Uterus (tissue), 4 donors: Measurements from ENCODE around the gene CPPED1. TPM values are rescaled to one million over a fixed set of nuclear protein-coding genes. Genes with fewer than 3 reads are reported as not detected.
"Not testable (repeated sequence)": the region's sequence is repeated elsewhere in the genome, so short reads cannot be mapped to it uniquely, and the experiment has no call there.

Experiments used
- DNase-seq, 2 donors: peaks; one replicate each; pipeline ENCODE4 v3.0.0-alpha.2; 2019 to 2020
- H3K27ac ChIP-seq, 2 donors: fragments of 200-600 bp; sonication (generic); 1 replicate in 1 of 2; 2 replicates in 1 of 2; pipeline ENCODE4 v1.5.1; 2016 to 2018
- H3K27me3 ChIP-seq, 2 donors: fragments of 200-600 bp; sonication (generic); one replicate each; pipeline ENCODE4 v1.5.1; 2018 to 2019; ENCODE audit warnings: control low read depth in 1 of 2
- H3K36me3 ChIP-seq, 2 donors: fragments of 200-600 bp; sonication (generic); one replicate each; pipeline ENCODE4 v1.5.1; 2019; ENCODE audit warnings: control low read depth in 1 of 2
- H3K4me1 ChIP-seq, 2 donors: fragments of 200-600 bp; sonication (generic); one replicate each; pipeline ENCODE4 v1.5.1; 2018 to 2019; ENCODE audit warnings: control low read depth in 1 of 2
- H3K4me3 ChIP-seq, 2 donors: fragments of 200-600 bp; sonication (generic); 1 replicate in 1 of 2; 2 replicates in 1 of 2; pipeline ENCODE4 v1.5.1; 2018 to 2019; ENCODE audit warnings: mild to moderate bottlenecking in 1 of 2
- H3K9me3 ChIP-seq, 2 donors: fragments of 200-600 bp; sonication (generic); one replicate each; pipeline ENCODE4 v1.5.1; 2019; ENCODE audit warnings: control low read depth in 1 of 2
- POLR2A ChIP-seq, 2 donors: fragments of 450-650 bp; IDR thresholded peaks; one replicate each; pipeline ENCODE4 v1.6.1; 2016; ENCODE audit warnings: antibody characterized with exemption in 2 of 2, mild to moderate bottlenecking in 1 of 2, moderate library complexity in 1 of 2
- intact Hi-C: fragments of 100-400 bp; cut with DNase I; formaldehyde crosslinking; loops from one replicate; pipeline ENCODE4 v1.15.1; 2023; ENCODE audit warnings: low total_unique reads
- total RNA-seq, 4 donors: library from RNA; depleted of rRNA in 3 of 4; stranded (reverse); fragments of >200 nt in 3 of 4; gene quantifications; one replicate each; pipeline versions ENCODE4 v1.1.0 to v1.2.4, GENCODE V29; 2014 to 2023
- TF ChIP-seq, protein P1 (sequence below), 4 experiments: fragments of 200-600 bp in 2 of 4; fragments of 450-650 bp in 2 of 4; sonication (generic) in 2 of 4; IDR thresholded peaks; one replicate each; pipeline ENCODE4 v1.5.1; 2016 to 2019; ENCODE audit warnings: antibody characterized with exemption in 4 of 4, mild to moderate bottlenecking in 2 of 4, moderate library complexity in 1 of 4
- donor health status: DM: yes; HTN: yes; CAD: no.

CPPED1 gene
- total RNA-seq, 4 donors from 2014 or later: 1.5 to 9.2 (median 5.5) TPM

- intact Hi-C loops: no loop called here
- Histone ChIP-seq H3K27ac (no peak overlapping the region), H3K27me3 (no peaks in the 10 kb centered on the region), H3K4me3 (no peak overlapping the region), H3K36me3 (no peaks in the 10 kb centered on the region), H3K4me1 (no peaks in the 10 kb centered on the region), H3K9me3 (no peaks in the 10 kb centered on the region)
- TF ChIP-seq, protein P1, sequence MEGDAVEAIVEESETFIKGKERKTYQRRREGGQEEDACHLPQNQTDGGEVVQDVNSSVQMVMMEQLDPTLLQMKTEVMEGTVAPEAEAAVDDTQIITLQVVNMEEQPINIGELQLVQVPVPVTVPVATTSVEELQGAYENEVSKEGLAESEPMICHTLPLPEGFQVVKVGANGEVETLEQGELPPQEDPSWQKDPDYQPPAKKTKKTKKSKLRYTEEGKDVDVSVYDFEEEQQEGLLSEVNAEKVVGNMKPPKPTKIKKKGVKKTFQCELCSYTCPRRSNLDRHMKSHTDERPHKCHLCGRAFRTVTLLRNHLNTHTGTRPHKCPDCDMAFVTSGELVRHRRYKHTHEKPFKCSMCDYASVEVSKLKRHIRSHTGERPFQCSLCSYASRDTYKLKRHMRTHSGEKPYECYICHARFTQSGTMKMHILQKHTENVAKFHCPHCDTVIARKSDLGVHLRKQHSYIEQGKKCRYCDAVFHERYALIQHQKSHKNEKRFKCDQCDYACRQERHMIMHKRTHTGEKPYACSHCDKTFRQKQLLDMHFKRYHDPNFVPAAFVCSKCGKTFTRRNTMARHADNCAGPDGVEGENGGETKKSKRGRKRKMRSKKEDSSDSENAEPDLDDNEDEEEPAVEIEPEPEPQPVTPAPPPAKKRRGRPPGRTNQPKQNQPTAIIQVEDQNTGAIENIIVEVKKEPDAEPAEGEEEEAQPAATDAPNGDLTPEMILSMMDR (IDR thresholded peaks at IDR 0.05): no peak
- no peak for TF ChIP-seq POLR2A (IDR thresholded peaks at IDR 0.05)
- no peak for DNase-seq
These were observed 35.8 kb downstream of the CPPED1 start for GRCh38 chr16:12767897-12768296.

DNA sequence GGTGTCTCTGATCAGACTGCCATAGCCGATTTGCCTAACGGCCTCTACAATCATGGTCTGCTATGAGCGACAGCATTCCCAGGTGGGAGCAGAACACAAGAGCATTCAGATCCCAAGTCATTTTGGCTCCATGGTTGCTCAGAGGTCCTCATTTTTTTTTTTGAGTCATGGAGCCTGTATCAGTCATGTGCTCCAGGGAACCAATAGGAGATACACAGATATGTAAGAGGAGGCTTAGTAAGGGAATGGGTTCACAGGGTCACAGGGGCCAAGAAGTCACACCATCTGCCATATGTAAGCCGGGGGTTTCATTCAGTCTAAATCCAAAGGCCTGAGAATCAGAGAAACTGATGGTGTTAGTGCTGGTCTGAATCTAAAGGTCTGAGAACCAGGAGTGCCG, 36.8 kb downstream of the CPPED1 start:
- no peaks in the 10 kb centered on the region for H3K4me1 ChIP-seq
- H3K27me3 ChIP-seq: no peaks in the 10 kb centered on the region
- H3K9me3 ChIP-seq: no peaks in the 10 kb centered on the region
- H3K27ac ChIP-seq: no peak overlapping the region
- TF ChIP-seq, protein P1 (IDR thresholded peaks at IDR 0.05): no peak
- no peak for DNase-seq
- no peaks in the 10 kb centered on the region for H3K36me3 ChIP-seq
- intact Hi-C loops: no loop called here
- no peak overlapping the region for H3K4me3 ChIP-seq

GRCh38 chr16:12766208-12766607, 37.5 kb downstream of the CPPED1 start:
- H3K4me1 ChIP-seq, H3K36me3 ChIP-seq, H3K27ac ChIP-seq, DNase-seq, intact Hi-C loops, H3K27me3 ChIP-seq, H3K4me3 ChIP-seq, H3K9me3 ChIP-seq: not testable (repeated sequence)

GRCh38 chr16:12764813-12765488, 38.7 kb downstream of the CPPED1 start:
- H3K27me3 ChIP-seq: no peaks in the 10 kb centered on the region
- no peaks in the 10 kb centered on the region for H3K4me1 ChIP-seq
- no peaks in the 10 kb centered on the region for H3K9me3 ChIP-seq
- intact Hi-C loops: no loop called here
- no peak overlapping the region for H3K4me3 ChIP-seq
- no peak for TF ChIP-seq POLR2A (IDR thresholded peaks at IDR 0.05)
- TF ChIP-seq, protein P1 (IDR thresholded peaks at IDR 0.05): no peak
- H3K36me3 ChIP-seq: no peaks in the 10 kb centered on the region
- H3K27ac ChIP-seq: no peak overlapping the region
- no peak for DNase-seq

GRCh38 chr16:12763517-12763916, 40.2 kb downstream of the CPPED1 start:
- intact Hi-C loops: no loop called here
- H3K27ac ChIP-seq: no peak overlapping the region

More at GRCh38 chr16:12763517-12763916, 40.2 kb downstream of the CPPED1 start:
- no peaks in the 10 kb centered on the region for H3K4me1 ChIP-seq
- DNase-seq: no peak
- no peaks in the 10 kb centered on the region for H3K36me3 ChIP-seq
- TF ChIP-seq, protein P1 (IDR thresholded peaks at IDR 0.05): no peak
- TF ChIP-seq POLR2A (IDR thresholded peaks at IDR 0.05): no peak
- no peaks in the 10 kb centered on the region for H3K9me3 ChIP-seq
- no peaks in the 10 kb centered on the region for H3K27me3 ChIP-seq
- H3K4me3 ChIP-seq: no peak overlapping the region
